HL-60 (cell line): ENCODE data around the gene LRP5.

Experiments
- DNase-seq, 2 experiments: peaks; one replicate each; pipeline ENCODE4 v3.0.0-alpha.2; 2010 to 2020; ENCODE audit warnings: low read depth in 1 of 2, low spot score in 1 of 2
- H3K27ac ChIP-seq: fragments of 250-450 bp; sonication (Bioruptor Pico); replicated peaks from 2 replicates; pipeline ENCODE4 v1.5.1; 2020; ENCODE audit warnings: mild to moderate bottlenecking, moderate library complexity
- H3K27me3 ChIP-seq: fragments of 250-450 bp; sonication (Bioruptor Pico); 2 replicates; pipeline ENCODE4 v1.5.1; 2021; ENCODE audit warnings: mild to moderate bottlenecking, moderate library complexity; ENCODE audit not compliant: insufficient read depth, poor library complexity, severe bottlenecking
- H3K4me3 ChIP-seq: replicated peaks from 2 replicates; pipeline ENCODE4 v1.5.1; 2011; ENCODE audit warnings: mild to moderate bottlenecking, control low read depth, low read length; ENCODE audit not compliant: insufficient read depth
- CTCF ChIP-seq: IDR thresholded peaks from one replicate; pipeline ENCODE4 v1.5.1; 2011; ENCODE audit warnings: low read length, control low read depth, inconsistent platforms; ENCODE audit not compliant: insufficient read depth
- GABPA ChIP-seq: IDR thresholded peaks from 2 replicates; pipeline ENCODE4 v1.6.1; 2012; ENCODE audit warnings: low read depth
- POLR2AphosphoS5 ChIP-seq: IDR thresholded peaks from 2 replicates; pipeline ENCODE4 v1.6.1; 2012; ENCODE audit warnings: low read depth
- SPI1 ChIP-seq: IDR thresholded peaks from 2 replicates; pipeline ENCODE4 v1.6.1; 2012; ENCODE audit warnings: low read depth, mild to moderate bottlenecking, borderline replicate concordance
- TF ChIP-seq, protein P1 (sequence below): IDR thresholded peaks from 2 replicates; pipeline ENCODE4 v1.6.1; 2012; ENCODE audit warnings: low read depth; ENCODE audit not compliant: insufficient replicate concordance

LRP5 gene

GRCh38 chr11:68271023-68271780, 41.2 kb upstream of the LRP5 start:
- DNase-seq, result peak; percentile 36 to 81
- Histone ChIP-seq H3K27me3 (no peaks in the 10 kb centered on the region), H3K4me3 (peak overlapping the region; percentile 88), H3K27ac (peak overlapping the region; percentile 87)
- TF ChIP-seq GABPA (no peak), SPI1 (no peak), POLR2AphosphoS5 (no peak), CTCF (peak; percentile 22)
- TF ChIP-seq, protein P1, sequence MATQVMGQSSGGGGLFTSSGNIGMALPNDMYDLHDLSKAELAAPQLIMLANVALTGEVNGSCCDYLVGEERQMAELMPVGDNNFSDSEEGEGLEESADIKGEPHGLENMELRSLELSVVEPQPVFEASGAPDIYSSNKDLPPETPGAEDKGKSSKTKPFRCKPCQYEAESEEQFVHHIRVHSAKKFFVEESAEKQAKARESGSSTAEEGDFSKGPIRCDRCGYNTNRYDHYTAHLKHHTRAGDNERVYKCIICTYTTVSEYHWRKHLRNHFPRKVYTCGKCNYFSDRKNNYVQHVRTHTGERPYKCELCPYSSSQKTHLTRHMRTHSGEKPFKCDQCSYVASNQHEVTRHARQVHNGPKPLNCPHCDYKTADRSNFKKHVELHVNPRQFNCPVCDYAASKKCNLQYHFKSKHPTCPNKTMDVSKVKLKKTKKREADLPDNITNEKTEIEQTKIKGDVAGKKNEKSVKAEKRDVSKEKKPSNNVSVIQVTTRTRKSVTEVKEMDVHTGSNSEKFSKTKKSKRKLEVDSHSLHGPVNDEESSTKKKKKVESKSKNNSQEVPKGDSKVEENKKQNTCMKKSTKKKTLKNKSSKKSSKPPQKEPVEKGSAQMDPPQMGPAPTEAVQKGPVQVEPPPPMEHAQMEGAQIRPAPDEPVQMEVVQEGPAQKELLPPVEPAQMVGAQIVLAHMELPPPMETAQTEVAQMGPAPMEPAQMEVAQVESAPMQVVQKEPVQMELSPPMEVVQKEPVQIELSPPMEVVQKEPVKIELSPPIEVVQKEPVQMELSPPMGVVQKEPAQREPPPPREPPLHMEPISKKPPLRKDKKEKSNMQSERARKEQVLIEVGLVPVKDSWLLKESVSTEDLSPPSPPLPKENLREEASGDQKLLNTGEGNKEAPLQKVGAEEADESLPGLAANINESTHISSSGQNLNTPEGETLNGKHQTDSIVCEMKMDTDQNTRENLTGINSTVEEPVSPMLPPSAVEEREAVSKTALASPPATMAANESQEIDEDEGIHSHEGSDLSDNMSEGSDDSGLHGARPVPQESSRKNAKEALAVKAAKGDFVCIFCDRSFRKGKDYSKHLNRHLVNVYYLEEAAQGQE, result no peak

GRCh38 chr11:68271781-68272608, 40.4 kb upstream of the LRP5 start, which contains the start of gene C11orf24:
C11orf24 (minus strand) TSS chr11:68271973; CDS start chr11:68263767, 8,206 bp downstream.
- no peaks in the 10 kb centered on the region for H3K27me3 ChIP-seq
- peak within 1 kb of the TSS; percentile 88 for H3K4me3 ChIP-seq
- peak; percentile 90 to 95 for DNase-seq
- TF ChIP-seq SPI1 (0 out of 2 replicates have a peak, but pooled peaks have one; percentile 1), GABPA (peak; percentile 76), POLR2AphosphoS5 (peak; percentile 82), CTCF (no peak)
- TF ChIP-seq, protein P1, result peak; percentile 63
- peak within 1 kb of the TSS; percentile 87 for H3K27ac ChIP-seq

GRCh38 chr11:68273026-68273738, 39.2 kb upstream of the LRP5 start:
- no peaks in the 10 kb centered on the region for H3K27me3 ChIP-seq
- TF ChIP-seq, protein P1, result no peak
- TF ChIP-seq GABPA, result no peak
- TF ChIP-seq CTCF, result no peak
- no peak for TF ChIP-seq SPI1
- no peak for TF ChIP-seq POLR2AphosphoS5
- DNase-seq, result no peak
- 0 out of 2 replicates have a peak overlapping the region, but pooled peaks have one; percentile 87 for H3K27ac ChIP-seq
- H3K4me3 ChIP-seq, result no peak overlapping the region
